ENCODE measurements around the gene PML. TPM values are rescaled to one million over a fixed set of nuclear protein-coding genes. Genes with fewer than 3 reads are reported as not detected.

The PML gene
- total RNA-seq, 1 experiment from 2014 or later: 47.7 TPM

- TF ChIP-seq SMAD3 (CRISPR knock-in tag; IDR thresholded peaks at IDR 0.05; ENCODE audit: borderline replicate concordance) (no peak), ETV6 (CRISPR knock-in tag; IDR thresholded peaks at IDR 0.05) (no peak), ZBTB21 (CRISPR knock-in tag; IDR thresholded peaks at IDR 0.05; ENCODE audit: borderline replicate concordance) (no peak), ESRRA (CRISPR knock-in tag; IDR thresholded peaks at IDR 0.05; ENCODE audit: borderline replicate concordance) (no peak), CREB1 (CRISPR knock-in tag; IDR thresholded peaks at IDR 0.05) (no peak), PRRX2 (CRISPR knock-in tag; IDR thresholded peaks at IDR 0.05) (no peak), ZNF138 (CRISPR knock-in tag; conservative IDR thresholded peaks at IDR 0.05) (no peak)
- H3K9me3 Mint-ChIP-seq: no peaks in the 10 kb centered on the region
- no peaks in the 10 kb centered on the region for H3K27me3 Mint-ChIP-seq (ENCODE audit: low read depth)
- ATAC-seq: no peak
- no peak overlapping the region for H3K27ac Mint-ChIP-seq
- H3K4me3 Mint-ChIP-seq: no peak overlapping the region
- CTCF ChIA-PET: interaction anchor here (1.6 to 6.8 kb wide), 2 partner anchors 13 to 287 kb away, joined by 4 to 43 read pairs; no protein-coding TSS in a partner anchor
- H3K4me1 Mint-ChIP-seq: no peaks in the 10 kb centered on the region
- H3K36me3 Mint-ChIP-seq: peaks cover 22% of the 10 kb centered on the region
- DNase-seq (ENCODE audit: low spot score): no peak
- POLR2A ChIA-PET: no interaction called here
Observed at GRCh38 chr15:74024687-74025086, 30.2 kb downstream of the PML start.

GRCh38 chr15:74025436-74025835 lies 30.9 kb downstream of the PML start:
- no peaks in the 10 kb centered on the region for H3K27me3 Mint-ChIP-seq (ENCODE audit: low read depth)
- H3K27ac Mint-ChIP-seq: no peak overlapping the region
- ChIA-PET CTCF (interaction anchor here (1.2 to 6.8 kb wide), 4 partner anchors 12 to 286 kb away, joined by 3 to 43 read pairs (median 4); no protein-coding TSS in a partner anchor), POLR2A (no interaction called here)
- no peaks in the 10 kb centered on the region for H3K4me1 Mint-ChIP-seq
- no peak for ATAC-seq
- no peaks in the 10 kb centered on the region for H3K9me3 Mint-ChIP-seq
- H3K4me3 Mint-ChIP-seq: no peak overlapping the region
- DNase-seq (ENCODE audit: low spot score): no peak
- TF ChIP-seq, protein P1, sequence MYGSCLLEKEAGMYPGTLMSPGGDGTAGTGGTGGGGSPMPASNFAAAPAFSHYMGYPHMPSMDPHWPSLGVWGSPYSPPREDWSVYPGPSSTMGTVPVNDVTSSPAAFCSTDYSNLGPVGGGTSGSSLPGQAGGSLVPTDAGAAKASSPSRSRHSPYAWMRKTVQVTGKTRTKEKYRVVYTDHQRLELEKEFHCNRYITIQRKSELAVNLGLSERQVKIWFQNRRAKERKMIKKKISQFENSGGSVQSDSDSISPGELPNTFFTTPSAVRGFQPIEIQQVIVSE (CRISPR knock-in tag; IDR thresholded peaks at IDR 0.05; ENCODE audit: borderline replicate concordance): no peak
- no peak for TF ChIP-seq CTCF (IDR thresholded peaks at IDR 0.05)
- no peak for TF ChIP-seq ETV6 (CRISPR knock-in tag; IDR thresholded peaks at IDR 0.05)
- TF ChIP-seq, protein P2, sequence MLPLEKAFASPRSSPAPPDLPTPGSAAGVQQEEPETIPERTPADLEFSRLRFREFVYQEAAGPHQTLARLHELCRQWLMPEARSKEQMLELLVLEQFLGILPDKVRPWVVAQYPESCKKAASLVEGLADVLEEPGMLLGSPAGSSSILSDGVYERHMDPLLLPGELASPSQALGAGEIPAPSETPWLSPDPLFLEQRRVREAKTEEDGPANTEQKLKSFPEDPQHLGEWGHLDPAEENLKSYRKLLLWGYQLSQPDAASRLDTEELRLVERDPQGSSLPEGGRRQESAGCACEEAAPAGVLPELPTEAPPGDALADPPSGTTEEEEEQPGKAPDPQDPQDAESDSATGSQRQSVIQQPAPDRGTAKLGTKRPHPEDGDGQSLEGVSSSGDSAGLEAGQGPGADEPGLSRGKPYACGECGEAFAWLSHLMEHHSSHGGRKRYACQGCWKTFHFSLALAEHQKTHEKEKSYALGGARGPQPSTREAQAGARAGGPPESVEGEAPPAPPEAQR (CRISPR knock-in tag; IDR thresholded peaks at IDR 0.05): no peak
- no peak for TF ChIP-seq E2F1 (CRISPR knock-in tag; IDR thresholded peaks at IDR 0.05)
- no peak for TF ChIP-seq KAT7 (CRISPR knock-in tag; IDR thresholded peaks at IDR 0.05; ENCODE audit: borderline replicate concordance)
- TF ChIP-seq GRHL2 (CRISPR knock-in tag; IDR thresholded peaks at IDR 0.05; ENCODE audit: insufficient replicate concordance, severe bottlenecking): no peak
- no peak for TF ChIP-seq ZNF232 (CRISPR knock-in tag; IDR thresholded peaks at IDR 0.05)
- TF ChIP-seq, protein P3, sequence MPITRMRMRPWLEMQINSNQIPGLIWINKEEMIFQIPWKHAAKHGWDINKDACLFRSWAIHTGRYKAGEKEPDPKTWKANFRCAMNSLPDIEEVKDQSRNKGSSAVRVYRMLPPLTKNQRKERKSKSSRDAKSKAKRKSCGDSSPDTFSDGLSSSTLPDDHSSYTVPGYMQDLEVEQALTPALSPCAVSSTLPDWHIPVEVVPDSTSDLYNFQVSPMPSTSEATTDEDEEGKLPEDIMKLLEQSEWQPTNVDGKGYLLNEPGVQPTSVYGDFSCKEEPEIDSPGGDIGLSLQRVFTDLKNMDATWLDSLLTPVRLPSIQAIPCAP (CRISPR knock-in tag; IDR thresholded peaks at IDR 0.05): no peak
- TF ChIP-seq NR3C1 (CRISPR knock-in tag; conservative IDR thresholded peaks at IDR 0.05; ENCODE audit: low read depth): no peak
- TF ChIP-seq, protein P4, sequence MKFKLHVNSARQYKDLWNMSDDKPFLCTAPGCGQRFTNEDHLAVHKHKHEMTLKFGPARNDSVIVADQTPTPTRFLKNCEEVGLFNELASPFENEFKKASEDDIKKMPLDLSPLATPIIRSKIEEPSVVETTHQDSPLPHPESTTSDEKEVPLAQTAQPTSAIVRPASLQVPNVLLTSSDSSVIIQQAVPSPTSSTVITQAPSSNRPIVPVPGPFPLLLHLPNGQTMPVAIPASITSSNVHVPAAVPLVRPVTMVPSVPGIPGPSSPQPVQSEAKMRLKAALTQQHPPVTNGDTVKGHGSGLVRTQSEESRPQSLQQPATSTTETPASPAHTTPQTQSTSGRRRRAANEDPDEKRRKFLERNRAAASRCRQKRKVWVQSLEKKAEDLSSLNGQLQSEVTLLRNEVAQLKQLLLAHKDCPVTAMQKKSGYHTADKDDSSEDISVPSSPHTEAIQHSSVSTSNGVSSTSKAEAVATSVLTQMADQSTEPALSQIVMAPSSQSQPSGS (CRISPR knock-in tag; IDR thresholded peaks at IDR 0.05; ENCODE audit: borderline replicate concordance, low read depth): no peak
- TF ChIP-seq ATF6 (CRISPR knock-in tag; IDR thresholded peaks at IDR 0.05): no peak
- TF ChIP-seq JAZF1 (CRISPR knock-in tag; IDR thresholded peaks at IDR 0.05): no peak
- TF ChIP-seq ZNF138 (CRISPR knock-in tag; conservative IDR thresholded peaks at IDR 0.05): no peak
- H3K36me3 Mint-ChIP-seq: peaks cover 22% of the 10 kb centered on the region
